GM20000 (cell line): ENCODE data around the gene THPO.
"Not testable (repeated sequence)": the region's sequence is repeated elsewhere in the genome, so short reads cannot be mapped to it uniquely, and the experiment has no call there.

Source experiments
- DNase-seq: peaks from one replicate; pipeline ENCODE4 v3.0.0; 2012; ENCODE audit warnings: low spot score
- CTCF ChIP-seq: IDR thresholded peaks from 2 replicates; pipeline ENCODE4 v1.5.1; 2012; ENCODE audit warnings: mild to moderate bottlenecking, control low read depth; ENCODE audit errors: extremely low read depth, missing control alignments

The THPO gene

DNA sequence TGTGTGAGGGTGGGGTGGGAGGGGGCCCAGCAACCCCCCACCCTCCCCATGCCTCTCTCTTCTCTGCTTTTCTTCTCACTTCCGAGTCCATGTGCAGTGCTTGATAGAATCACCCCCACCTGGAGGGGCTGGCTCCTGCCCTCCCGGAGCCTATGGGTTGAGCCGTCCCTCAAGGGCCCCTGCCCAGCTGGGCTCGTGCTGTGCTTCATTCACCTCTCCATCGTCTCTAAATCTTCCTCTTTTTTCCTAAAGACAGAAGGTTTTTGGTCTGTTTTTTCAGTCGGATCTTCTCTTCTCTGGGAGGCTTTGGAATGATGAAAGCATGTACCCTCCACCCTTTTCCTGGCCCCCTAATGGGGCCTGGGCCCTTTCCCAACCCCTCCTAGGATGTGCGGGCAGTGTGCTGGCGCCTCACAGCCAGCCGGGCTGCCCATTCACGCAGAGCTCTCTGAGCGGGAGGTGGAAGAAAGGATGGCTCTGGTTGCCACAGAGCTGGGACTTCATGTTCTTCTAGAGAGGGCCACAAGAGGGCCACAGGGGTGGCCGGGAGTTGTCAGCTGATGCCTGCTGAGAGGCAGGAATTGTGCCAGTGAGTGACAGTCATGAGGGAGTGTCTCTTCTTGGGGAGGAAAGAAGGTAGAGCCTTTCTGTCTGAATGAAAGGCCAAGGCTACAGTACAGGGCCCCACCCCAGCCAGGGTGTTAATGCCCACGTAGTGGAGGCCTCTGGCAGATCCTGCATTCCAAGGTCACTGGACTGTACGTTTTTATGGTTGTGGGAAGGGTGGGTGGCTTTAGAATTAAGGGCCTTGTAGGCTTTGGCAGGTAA lies 32.5 kb downstream of the THPO start:
- TF ChIP-seq CTCF: no peak
- DNase-seq: peak; percentile 45

GRCh38 chr3:184344579-184345316 lies 33.3 kb downstream of the THPO start:
- no peak for TF ChIP-seq CTCF
- DNase-seq: no peak

DNA sequence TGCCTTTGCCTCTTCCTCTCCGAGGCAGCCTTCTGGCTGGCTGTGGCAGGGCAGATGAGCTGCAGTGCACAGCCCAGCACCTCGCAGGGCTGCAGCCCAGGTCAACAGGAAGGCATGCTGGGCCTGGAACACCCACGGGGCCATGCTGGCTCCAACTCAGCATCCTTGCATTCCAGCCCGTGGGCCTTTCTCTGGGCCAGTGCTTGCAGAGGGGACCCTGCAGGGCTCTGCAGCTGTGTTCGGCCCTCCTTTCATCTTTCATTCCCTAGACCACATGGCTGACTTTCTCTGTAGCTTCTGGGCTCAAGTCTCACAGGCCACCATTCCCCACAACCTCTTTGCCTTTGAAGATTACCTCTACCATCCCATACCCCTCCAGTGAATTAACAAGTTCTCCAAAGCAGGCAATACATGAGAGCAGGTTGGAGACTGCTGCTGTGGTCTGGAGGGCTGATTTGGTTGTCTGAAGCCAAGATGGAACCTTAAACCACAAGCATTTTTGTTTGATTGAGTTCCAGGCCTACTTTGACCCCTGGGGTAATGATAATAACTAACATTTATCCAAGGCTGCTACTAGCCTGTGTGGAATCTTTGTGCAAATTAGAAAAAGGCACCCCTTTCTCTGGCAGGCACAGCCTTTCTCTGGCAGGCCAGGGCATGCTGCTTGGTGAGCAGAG lies 34.7 kb downstream of the THPO start:
- no peak for DNase-seq
- no peak for TF ChIP-seq CTCF

GRCh38 chr3:184341925-184342324 lies 36.1 kb downstream of the THPO start:
- TF ChIP-seq CTCF: no peak
- no peak for DNase-seq

GRCh38 chr3:184339451-184340135 lies 38.4 kb downstream of the THPO start:
- not testable (repeated sequence) for DNase-seq

GRCh38 chr3:184339001-184339400 lies 39.0 kb downstream of the THPO start:
- DNase-seq: no peak
- no peak for TF ChIP-seq CTCF

GRCh38 chr3:184338511-184338945 lies 39.5 kb downstream of the THPO start:
- peak; percentile 49 for DNase-seq

More at GRCh38 chr3:184338511-184338945, 39.5 kb downstream of the THPO start:
- no peak for TF ChIP-seq CTCF
